Endothelial cell of umbilical vein (primary cell): ENCODE data around the gene TYK2. TPM values are rescaled to one million over a fixed set of nuclear protein-coding genes. Genes with fewer than 3 reads are reported as not detected.

Source experiments
- BruUV-seq: library from RNA; stranded (reverse); fragments of 400-500 nt; replicated peaks from 2 replicates; lab custom pipeline; 2021; lab: Mats Ljungman, UMichigan
- CTCF ChIA-PET: fragments of 300-600, 350-600 bp; sonication (Branson Sonifier 250); formaldehyde crosslinking; loops from one replicate; lab custom pipeline; 2021; ENCODE audit warnings: antibody characterized with exemption, inconsistent platforms; lab: Charles Lee
- POLR2A ChIA-PET: fragments of 300-600, 350-600 bp; sonication (Branson Sonifier 250); formaldehyde crosslinking; loops from one replicate; lab custom pipeline; 2021; ENCODE audit warnings: antibody characterized with exemption, inconsistent platforms; lab: Charles Lee
- DNase-seq: peaks from one replicate; pipeline ENCODE4 v3.0.0-alpha.2; 2011; ENCODE audit warnings: low read depth, low spot score
- FAIRE-seq: peaks from 2 replicates; lab custom pipeline; 2011; peaks lifted over from hg19 to GRCh38; lab: Jason Lieb, UNC
- H2AFZ ChIP-seq: 2 replicates; pipeline ENCODE4 v1.6.0; 2012; ENCODE audit warnings: low read depth, low read length, control low read depth, inconsistent platforms
- H3K27ac ChIP-seq: 2 replicates; pipeline ENCODE4 v1.5.1; 2011; ENCODE audit warnings: low read depth, mild to moderate bottlenecking, control low read depth, low read length, moderate library complexity; ENCODE audit not compliant: insufficient read depth
- H3K27me3 ChIP-seq, 2 experiments: 2 replicates each; pipeline versions ENCODE4 v1.6.0 to v1.6.1; 2011; ENCODE audit warnings: low read length in 2 of 2, mixed read lengths in 1 of 2; ENCODE audit not compliant: control insufficient read depth in 2 of 2, insufficient read depth in 2 of 2
- H3K36me3 ChIP-seq, 2 experiments: 2 replicates in 1 of 2; 3 replicates in 1 of 2; pipeline ENCODE4 v1.5.1; 2011; ENCODE audit warnings: low read length in 2 of 2, mild to moderate bottlenecking in 1 of 2, moderate library complexity in 1 of 2; ENCODE audit not compliant: control insufficient read depth in 2 of 2, insufficient read depth in 2 of 2; ENCODE audit errors: extremely low read depth in 1 of 2
- H3K4me1 ChIP-seq: 3 replicates; pipeline ENCODE4 v1.5.1; 2011; ENCODE audit warnings: mild to moderate bottlenecking, low read length; ENCODE audit not compliant: control insufficient read depth, insufficient read depth; ENCODE audit errors: extremely low read depth
- H3K4me2 ChIP-seq: 2 replicates; pipeline ENCODE4 v1.6.1; 2011; ENCODE audit warnings: low read length, control low read depth, mixed read lengths; ENCODE audit not compliant: insufficient read depth
- H3K4me3 ChIP-seq, 3 experiments: fragments of 200-600 bp in 1 of 3; sonication (generic), shearing (Covaris generic) in 1 of 3; replicated peaks in 1 of 3; 2 replicates each; pipeline ENCODE4 v1.5.1; 2011 to 2016; ENCODE audit warnings: control low read depth in 3 of 3, low read length in 3 of 3, mild to moderate bottlenecking in 2 of 3, inconsistent platforms in 1 of 3, low read depth in 1 of 3, moderate library complexity in 1 of 3; ENCODE audit not compliant: insufficient read depth in 1 of 3
- H3K79me2 ChIP-seq: 2 replicates; pipeline ENCODE4 v1.6.0; 2012; ENCODE audit warnings: low read length, inconsistent platforms; ENCODE audit not compliant: control insufficient read depth, insufficient read depth
- H3K9ac ChIP-seq: replicated peaks from 2 replicates; pipeline ENCODE3; 2011; ENCODE audit warnings: low read length, control low read depth; ENCODE audit not compliant: insufficient read depth; ENCODE audit errors: extremely low read depth
- H3K9me1 ChIP-seq: replicated peaks from 3 replicates; pipeline ENCODE4 v1.6.0; 2011; ENCODE audit warnings: mild to moderate bottlenecking, low read length; ENCODE audit not compliant: control insufficient read depth, insufficient read depth; ENCODE audit errors: extremely low read depth
- H3K9me3 ChIP-seq: replicated peaks from 2 replicates; pipeline ENCODE4 v1.5.1; 2012; ENCODE audit warnings: low read length, inconsistent platforms; ENCODE audit not compliant: control insufficient read depth, insufficient read depth
- H4K20me1 ChIP-seq: replicated peaks from 2 replicates; pipeline ENCODE3; 2011; ENCODE audit warnings: mild to moderate bottlenecking, low read length; ENCODE audit not compliant: control insufficient read depth, insufficient read depth; ENCODE audit errors: extremely low read depth
- GATA2 ChIP-seq: IDR thresholded peaks from 2 replicates; pipeline ENCODE4 v1.7.0; 2011; ENCODE audit warnings: low read depth, mild to moderate bottlenecking, moderate library complexity, mixed read lengths, low read length; ENCODE audit not compliant: insufficient read length, insufficient read depth
- MYC ChIP-seq: IDR thresholded peaks from one replicate; pipeline ENCODE4 v1.6.1; 2011; ENCODE audit warnings: mild to moderate bottlenecking, low read depth, low read length
- POLR2A ChIP-seq: IDR thresholded peaks from 2 replicates; pipeline ENCODE4 v1.6.1; 2012; ENCODE audit warnings: low read depth, mild to moderate bottlenecking, control low read depth, low read length
- dilution Hi-C: fragments of 300-500 bp; cut with MboI; formaldehyde crosslinking; loops from one replicate; pipeline ENCODE4 v1.15.0; 2019; ENCODE audit warnings: low sequenced_read_pairs; ENCODE audit not compliant: extremely low pct_ligation_motif_present
- intact Hi-C: fragments of 100-400 bp; cut with micrococcal nuclease; formaldehyde crosslinking; loops from one replicate; pipeline ENCODE4 v1.10.0; 2022
- polyA plus RNA-seq, 4 experiments: library from polyadenylated mRNA; depleted of rRNA in 3 of 4; stranded (reverse) in 3 of 4; unstranded in 1 of 4; fragments of >200 nt; gene quantifications; 2 replicates each; pipeline versions ENCODE4 v1.2.1 to v1.2.3, GENCODE V29; 2011 to 2012; ENCODE audit warnings: missing spikeins in 1 of 4
- total RNA-seq: library from RNA; stranded (reverse); gene quantifications from 2 replicates; pipeline ENCODE4 v1.2.3, GENCODE V29; 2021

The TYK2 gene
- total and polyA plus RNA-seq, 2 donors (not counting 3 experiments of a cell fraction or from before 2014, with no cell fraction given), result 92.9 to 138 TPM

DNA sequence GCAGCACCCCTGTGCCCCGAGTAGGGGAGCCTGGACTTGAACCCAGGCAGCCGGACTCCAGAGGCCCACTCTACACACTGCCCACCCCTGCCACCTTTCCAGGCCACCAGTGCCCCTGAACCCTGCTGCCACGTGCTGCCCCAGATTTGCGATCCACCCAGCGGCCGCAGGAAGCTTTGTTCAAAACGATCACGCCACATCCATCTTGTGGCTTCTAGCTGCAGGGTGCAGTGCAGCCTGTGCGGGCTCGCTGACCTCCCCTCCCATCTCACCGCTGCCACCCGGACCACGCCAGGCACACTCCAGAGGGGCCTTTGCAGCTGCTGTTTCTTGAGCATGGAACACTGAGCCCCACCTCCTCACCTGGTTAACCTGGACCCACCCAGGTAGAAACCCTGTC, 50.8 kb downstream of the TYK2 start:
- dilution Hi-C loops (no loop called here), intact Hi-C loops (no loop called here)
- Histone ChIP-seq H3K4me1 (peaks cover 15% of the 10 kb centered on the region), H2AFZ (no peak overlapping the region), H3K27ac (no peak overlapping the region), H3K9me1 (no peaks in the 10 kb centered on the region), H3K79me2 (peaks cover 26% of the 10 kb centered on the region), H3K36me3 (peaks cover 9 to 29% of the 10 kb centered on the region in 2 experiments), H3K9ac (no peak overlapping the region), H4K20me1 (no peaks in the 10 kb centered on the region), H3K4me3 (no peak overlapping the region), H3K9me3 (no peaks in the 10 kb centered on the region), H3K4me2 (no peak overlapping the region), H3K27me3 (no peaks in the 10 kb centered on the region)
- BruUV-seq, result no TSS peak
- no peak for FAIRE-seq
- no peak for DNase-seq
- ChIA-PET POLR2A (no interaction called here), CTCF (interaction anchor here (1.0 to 1.6 kb wide), 2 partner anchors 14 to 60 kb away, joined by 3 read pairs; no protein-coding TSS in a partner anchor)
- no peak for TF ChIP-seq GATA2
- no peak for TF ChIP-seq MYC

DNA sequence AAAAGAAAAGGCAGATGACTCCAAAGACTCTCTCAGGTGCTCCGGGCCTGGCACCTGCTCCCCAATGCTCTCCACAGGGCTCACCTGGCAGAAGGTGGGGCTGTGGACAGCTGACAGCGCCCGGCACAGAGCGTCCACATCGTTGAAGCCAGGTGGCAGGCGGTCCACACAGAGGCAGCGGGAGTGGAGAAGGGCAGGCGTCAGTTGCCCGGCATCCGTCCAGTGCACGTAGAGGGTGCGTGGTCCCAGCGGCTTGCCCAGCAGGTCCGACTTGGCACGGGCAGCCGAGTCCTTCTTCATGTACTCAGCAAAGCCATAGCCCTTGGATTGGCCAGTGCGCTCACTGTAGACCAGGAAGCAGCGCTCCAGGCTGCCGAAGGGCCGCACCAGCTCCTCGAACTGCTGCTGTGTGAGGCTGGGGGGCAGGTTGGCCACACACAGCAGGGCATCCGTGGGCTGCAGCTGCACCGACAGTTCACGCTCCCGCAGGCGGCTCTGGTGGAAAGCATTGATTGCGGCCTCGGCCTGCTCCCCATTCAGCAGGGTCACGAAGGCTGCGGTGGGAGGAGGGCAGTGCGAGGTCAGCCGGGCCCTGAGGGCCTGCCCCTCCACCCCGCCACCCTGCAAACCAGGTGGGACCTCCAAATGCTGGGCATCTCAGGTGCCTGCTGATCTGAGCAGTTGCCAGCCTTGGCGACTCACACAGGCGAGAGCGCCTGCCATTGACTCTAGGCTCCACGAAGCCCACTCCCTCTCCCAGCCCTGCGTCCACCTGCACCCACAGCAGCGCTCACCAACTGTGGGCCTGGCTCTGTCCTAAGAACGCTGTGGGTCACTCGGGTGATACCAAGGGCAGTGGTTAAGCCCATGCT, 51.6 kb downstream of the TYK2 start:
- FAIRE-seq, result no peak
- Histone ChIP-seq H3K36me3 (peaks cover 9 to 32% of the 10 kb centered on the region in 2 experiments), H3K9me1 (no peaks in the 10 kb centered on the region), H2AFZ (no peak overlapping the region), H3K4me1 (peaks cover 7% of the 10 kb centered on the region), H4K20me1 (no peaks in the 10 kb centered on the region), H3K4me2 (no peak overlapping the region), H3K79me2 (peaks cover 26% of the 10 kb centered on the region), H3K9me3 (no peaks in the 10 kb centered on the region), H3K4me3 (no peak overlapping the region), H3K9ac (no peak overlapping the region), H3K27me3 (no peaks in the 10 kb centered on the region), H3K27ac (no peak overlapping the region)
- ChIA-PET POLR2A (no interaction called here), CTCF (interaction anchor here (1.5 kb wide), 1 partner anchor 59 kb away, joined by 3 read pairs; no protein-coding TSS in a partner anchor)
- DNase-seq, result no peak
- no TSS peak for BruUV-seq
- TF ChIP-seq POLR2A (no peak), MYC (no peak)
- dilution Hi-C loops, result no loop called here
- intact Hi-C loops, result no loop called here
